Neutrophil (primary cell): ENCODE measurements around the gene SPON1.

Source experiments
- H3K27ac ChIP-seq: fragments of 200-600 bp; sonication (generic); 2 replicates; pipeline ENCODE4 v1.5.1; 2016; ENCODE audit warnings: mild to moderate bottlenecking, moderate library complexity
- H3K27me3 ChIP-seq: fragments of 200-600 bp; sonication (generic); 2 replicates; pipeline ENCODE4 v1.6.0; 2016; ENCODE audit warnings: mild to moderate bottlenecking
- H3K36me3 ChIP-seq: fragments of 200-600 bp; sonication (generic); 2 replicates; pipeline ENCODE4 v1.5.1; 2017
- H3K4me1 ChIP-seq, 2 experiments: fragments of 200-600 bp in 1 of 2; sonication (generic) in 1 of 2; 1 replicate in 1 of 2; 2 replicates in 1 of 2; pipeline versions ENCODE4 v1.5.1 to v1.6.1; 2013 to 2016; ENCODE audit warnings: low read depth in 1 of 2, low read length in 1 of 2, mild to moderate bottlenecking in 1 of 2, moderate library complexity in 1 of 2; ENCODE audit not compliant: control insufficient read depth in 1 of 2, insufficient read depth in 1 of 2
- H3K4me3 ChIP-seq, 2 experiments: fragments of 200-600 bp in 1 of 2; sonication (generic) in 1 of 2; 1 replicate in 1 of 2; 2 replicates in 1 of 2; pipeline ENCODE4 v1.5.1; 2013 to 2016; ENCODE audit warnings: low read depth in 1 of 2, low read length in 1 of 2, mild to moderate bottlenecking in 1 of 2, moderate library complexity in 1 of 2
- H3K9me3 ChIP-seq: fragments of 200-600 bp; sonication (generic); 2 replicates; pipeline ENCODE4 v1.5.1; 2016
- CTCF ChIP-seq: fragments of 200-600 bp; sonication (generic); IDR thresholded peaks from 2 replicates; pipeline ENCODE4 v1.5.1; 2016; ENCODE audit warnings: antibody characterized with exemption

Gene SPON1

GRCh38 chr11:14304601-14305000, 342.1 kb downstream of the SPON1 start:
- TF ChIP-seq CTCF = no peak
- H3K9me3 ChIP-seq = no peaks in the 10 kb centered on the region
- H3K27ac ChIP-seq = no peak overlapping the region
- peaks cover 26% of the 10 kb centered on the region for H3K27me3 ChIP-seq
- no peaks in the 10 kb centered on the region for H3K36me3 ChIP-seq
- no peak overlapping the region for H3K4me3 ChIP-seq
- H3K4me1 ChIP-seq = no peaks in the 10 kb centered on the region

- H3K27ac ChIP-seq = no peak overlapping the region
- H3K4me3 ChIP-seq = no peak overlapping the region
- no peaks in the 10 kb centered on the region for H3K9me3 ChIP-seq
- peaks cover 28% of the 10 kb centered on the region for H3K27me3 ChIP-seq
- no peaks in the 10 kb centered on the region for H3K36me3 ChIP-seq
- no peak for TF ChIP-seq CTCF
- H3K4me1 ChIP-seq = no peaks in the 10 kb centered on the region
Measured at GRCh38 chr11:14305649-14306048, 343.1 kb downstream of the SPON1 start.

- H3K4me3 ChIP-seq = no peak overlapping the region
- no peak for TF ChIP-seq CTCF
- no peak overlapping the region for H3K27ac ChIP-seq
- peaks cover 28% of the 10 kb centered on the region for H3K27me3 ChIP-seq
- no peaks in the 10 kb centered on the region for H3K4me1 ChIP-seq
- H3K36me3 ChIP-seq = no peaks in the 10 kb centered on the region
- H3K9me3 ChIP-seq = no peaks in the 10 kb centered on the region
Measured at GRCh38 chr11:14306481-14306880, 344.0 kb downstream of the SPON1 start.

- no peaks in the 10 kb centered on the region for H3K9me3 ChIP-seq
- H3K4me1 ChIP-seq = no peaks in the 10 kb centered on the region
Measured at GRCh38 chr11:14308114-14308896, 345.8 kb downstream of the SPON1 start.

GRCh38 chr11:14308897-14309387, 346.4 kb downstream of the SPON1 start:
- no peak for TF ChIP-seq CTCF
- H3K4me1 ChIP-seq = no peaks in the 10 kb centered on the region
- H3K36me3 ChIP-seq = no peaks in the 10 kb centered on the region
- H3K9me3 ChIP-seq = no peaks in the 10 kb centered on the region
- no peak overlapping the region for H3K4me3 ChIP-seq
- peaks cover 28% of the 10 kb centered on the region for H3K27me3 ChIP-seq
- H3K27ac ChIP-seq = no peak overlapping the region

More at GRCh38 chr11:14308114-14308896, 345.8 kb downstream of the SPON1 start:
- Histone ChIP-seq H3K27me3 (peaks cover 28% of the 10 kb centered on the region), H3K4me3 (no peak overlapping the region), H3K36me3 (no peaks in the 10 kb centered on the region), H3K27ac (no peak overlapping the region)
- TF ChIP-seq CTCF = no peak
